ENCODE measurements around the gene C16orf95.

C16orf95 gene

GRCh38 chr16:87316923-87317749 lies at the start of gene C16orf95:
TSS of gene C16orf95 (minus strand) at chr16:87317392. CDS start at chr16:87317242, 150 bp downstream.
- H3K79me2 ChIP-seq (ENCODE audit: low read length): peaks cover 21% of the 10 kb centered on the region
- peak within 1 kb of the TSS; percentile 55; the same call in 1 of the 2 replicates for H2AFZ ChIP-seq (ENCODE audit: low read depth, low read length)
- H3K4me2 ChIP-seq (ENCODE audit: low read length): peak within 1 kb of the TSS; percentile 93
- peak within 1 kb of the TSS; percentile 92 for H3K9ac ChIP-seq (ENCODE audit: low read length)
- no peak for TF ChIP-seq EZH2phosphoT487 (IDR thresholded peaks at IDR 0.05; ENCODE audit: low read depth)
- peak; percentile 56 for TF ChIP-seq CTCF (IDR thresholded peaks at IDR 0.05; ENCODE audit: low read depth, low read length)
- H4K20me1 ChIP-seq (ENCODE audit: insufficient read depth, low read length): no peaks in the 10 kb centered on the region
- H3K27ac ChIP-seq (ENCODE audit: low read length): peak within 1 kb of the TSS; percentile 75
- no peaks in the 10 kb centered on the region for H3K9me3 ChIP-seq (ENCODE audit: insufficient read depth, low read length)
- H3K4me1 ChIP-seq (ENCODE audit: low read length): peaks cover 31% of the 10 kb centered on the region
- H3K27me3 ChIP-seq (ENCODE audit: low read depth, low read length): no peaks in the 10 kb centered on the region
- H3K4me3 ChIP-seq (ENCODE audit: low read length): peak within 1 kb of the TSS; percentile 82
- peaks cover 6% of the 10 kb centered on the region for H3K36me3 ChIP-seq (replicated peaks; ENCODE audit: low read depth, low read length)

GRCh38 chr16:87366930-87367329 lies 49.7 kb upstream of the C16orf95 start:
- peaks cover 7% of the 10 kb centered on the region for H3K36me3 ChIP-seq (replicated peaks; ENCODE audit: low read depth, low read length)
- no peak overlapping the region for H2AFZ ChIP-seq (ENCODE audit: low read depth, low read length)
- no peak overlapping the region for H3K27ac ChIP-seq (ENCODE audit: low read length)
- no peak overlapping the region for H3K4me3 ChIP-seq (ENCODE audit: low read length)
- no peak overlapping the region for H3K9ac ChIP-seq (ENCODE audit: low read length)
- TF ChIP-seq EZH2phosphoT487 (IDR thresholded peaks at IDR 0.05; ENCODE audit: low read depth) (no peak), CTCF (IDR thresholded peaks at IDR 0.05; ENCODE audit: low read depth, low read length) (no peak)
- H3K4me2 ChIP-seq (ENCODE audit: low read length): no peak overlapping the region
- no peaks in the 10 kb centered on the region for H3K27me3 ChIP-seq (ENCODE audit: low read depth, low read length)
- H4K20me1 ChIP-seq (ENCODE audit: insufficient read depth, low read length): peaks cover 71% of the 10 kb centered on the region
- peaks cover 50% of the 10 kb centered on the region for H3K79me2 ChIP-seq (ENCODE audit: low read length)
- H3K4me1 ChIP-seq (ENCODE audit: low read length): peaks cover 16% of the 10 kb centered on the region
- no peaks in the 10 kb centered on the region for H3K9me3 ChIP-seq (ENCODE audit: insufficient read depth, low read length)

- no peak overlapping the region for H3K9ac ChIP-seq (ENCODE audit: low read length)
- H4K20me1 ChIP-seq (ENCODE audit: insufficient read depth, low read length): peaks cover 67% of the 10 kb centered on the region
- H3K4me1 ChIP-seq (ENCODE audit: low read length): peaks cover 16% of the 10 kb centered on the region
- H3K4me3 ChIP-seq (ENCODE audit: low read length): no peak overlapping the region
- peaks cover 7% of the 10 kb centered on the region for H3K36me3 ChIP-seq (replicated peaks; ENCODE audit: low read depth, low read length)
- TF ChIP-seq EZH2phosphoT487 (IDR thresholded peaks at IDR 0.05; ENCODE audit: low read depth): no peak
- no peak for TF ChIP-seq CTCF (IDR thresholded peaks at IDR 0.05; ENCODE audit: low read depth, low read length)
- H3K79me2 ChIP-seq (ENCODE audit: low read length): peaks cover 46% of the 10 kb centered on the region
- no peak overlapping the region for H2AFZ ChIP-seq (ENCODE audit: low read depth, low read length)
- no peaks in the 10 kb centered on the region for H3K9me3 ChIP-seq (ENCODE audit: insufficient read depth, low read length)
- no peak overlapping the region for H3K27ac ChIP-seq (ENCODE audit: low read length)
- no peak overlapping the region for H3K4me2 ChIP-seq (ENCODE audit: low read length)
- H3K27me3 ChIP-seq (ENCODE audit: low read depth, low read length): no peaks in the 10 kb centered on the region
Observed at GRCh38 chr16:87366288-87366687, 49.1 kb upstream of the C16orf95 start.

- Histone ChIP-seq H3K27me3 (ENCODE audit: low read depth, low read length) (no peaks in the 10 kb centered on the region), H3K36me3 (replicated peaks; ENCODE audit: low read depth, low read length) (peaks cover 7% of the 10 kb centered on the region), H2AFZ (ENCODE audit: low read depth, low read length) (no peak overlapping the region), H3K27ac (ENCODE audit: low read length) (no peak overlapping the region), H3K4me3 (ENCODE audit: low read length) (no peak overlapping the region), H3K4me2 (ENCODE audit: low read length) (no peak overlapping the region), H3K9ac (ENCODE audit: low read length) (no peak overlapping the region), H4K20me1 (ENCODE audit: insufficient read depth, low read length) (peaks cover 56% of the 10 kb centered on the region), H3K79me2 (ENCODE audit: low read length) (peaks cover 34% of the 10 kb centered on the region), H3K9me3 (ENCODE audit: insufficient read depth, low read length) (no peaks in the 10 kb centered on the region), H3K4me1 (ENCODE audit: low read length) (peaks cover 16% of the 10 kb centered on the region)
- TF ChIP-seq CTCF (IDR thresholded peaks at IDR 0.05; ENCODE audit: low read depth, low read length) (no peak), EZH2phosphoT487 (IDR thresholded peaks at IDR 0.05; ENCODE audit: low read depth) (no peak)
Observed at GRCh38 chr16:87365021-87365713, 48.0 kb upstream of the C16orf95 start.

Data from OCI-LY3 (cell line).